ENCODE results near the gene KCNAB2.

DNA sequence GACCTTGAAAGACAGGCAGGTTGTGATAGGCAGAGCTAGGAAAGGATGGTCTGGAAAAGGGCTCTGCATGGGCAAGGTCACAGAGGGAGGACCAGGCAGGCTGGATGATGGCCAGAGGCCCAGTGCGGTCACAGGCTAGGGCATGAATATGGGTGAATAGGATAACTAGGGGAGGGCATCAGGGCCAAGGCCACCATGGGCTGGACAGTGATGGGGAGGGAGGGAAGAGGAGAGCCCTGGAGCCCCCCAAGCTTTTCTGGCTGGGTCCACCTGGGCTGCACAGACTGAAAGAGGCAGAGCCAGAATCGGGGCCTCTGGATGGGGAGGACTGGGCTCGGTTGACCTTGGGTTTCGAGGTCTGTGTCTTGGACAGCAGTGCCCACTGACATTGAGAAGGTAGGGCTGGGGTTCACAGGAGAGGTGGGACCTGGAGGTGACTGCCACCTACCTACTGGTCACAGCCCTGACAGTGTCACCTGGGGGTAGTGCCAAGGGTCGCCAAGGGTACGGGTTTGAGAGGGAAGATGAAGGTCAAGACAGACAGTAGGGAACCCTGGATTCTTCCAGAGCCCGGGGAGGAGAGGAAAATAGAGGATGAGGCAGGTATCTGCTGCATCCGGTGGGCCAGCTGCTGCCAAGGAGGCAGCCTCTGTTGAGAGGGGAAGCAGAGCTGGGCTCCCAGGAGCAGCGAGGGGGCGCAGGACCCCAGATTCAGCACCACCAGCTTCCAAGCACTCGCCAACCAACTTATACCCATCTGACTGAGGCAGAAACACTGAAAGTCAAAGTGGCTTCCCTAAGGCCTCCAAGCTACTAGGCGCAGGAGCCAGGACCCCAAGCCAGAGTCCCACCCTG, 47.4 kb upstream of the KCNAB2 start:
- TF ChIP-seq, protein P1, sequence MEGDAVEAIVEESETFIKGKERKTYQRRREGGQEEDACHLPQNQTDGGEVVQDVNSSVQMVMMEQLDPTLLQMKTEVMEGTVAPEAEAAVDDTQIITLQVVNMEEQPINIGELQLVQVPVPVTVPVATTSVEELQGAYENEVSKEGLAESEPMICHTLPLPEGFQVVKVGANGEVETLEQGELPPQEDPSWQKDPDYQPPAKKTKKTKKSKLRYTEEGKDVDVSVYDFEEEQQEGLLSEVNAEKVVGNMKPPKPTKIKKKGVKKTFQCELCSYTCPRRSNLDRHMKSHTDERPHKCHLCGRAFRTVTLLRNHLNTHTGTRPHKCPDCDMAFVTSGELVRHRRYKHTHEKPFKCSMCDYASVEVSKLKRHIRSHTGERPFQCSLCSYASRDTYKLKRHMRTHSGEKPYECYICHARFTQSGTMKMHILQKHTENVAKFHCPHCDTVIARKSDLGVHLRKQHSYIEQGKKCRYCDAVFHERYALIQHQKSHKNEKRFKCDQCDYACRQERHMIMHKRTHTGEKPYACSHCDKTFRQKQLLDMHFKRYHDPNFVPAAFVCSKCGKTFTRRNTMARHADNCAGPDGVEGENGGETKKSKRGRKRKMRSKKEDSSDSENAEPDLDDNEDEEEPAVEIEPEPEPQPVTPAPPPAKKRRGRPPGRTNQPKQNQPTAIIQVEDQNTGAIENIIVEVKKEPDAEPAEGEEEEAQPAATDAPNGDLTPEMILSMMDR (IDR thresholded peaks at IDR 0.05): no peak
- no peak for TF ChIP-seq EZH2 (IDR thresholded peaks at IDR 0.05; ENCODE audit: borderline replicate concordance, insufficient read depth, low read depth, low read length, poor library complexity, severe bottlenecking)
